HG03469 (cell line): Measurements from ENCODE around the gene ANKRD26.
"Not testable (repeated sequence)": the region's sequence is repeated elsewhere in the genome, so short reads cannot be mapped to it uniquely, and the experiment has no call there.

Experiments
- ATAC-seq: cut with Tn5 transposase; IDR thresholded peaks from one replicate; pipeline ENCODE4 v1.9.1; 2021; ENCODE audit warnings: mild to moderate bottlenecking, moderate library complexity, moderate number of reproducible peaks; ENCODE audit not compliant: unreplicated experiment

The ANKRD26 gene

DNA sequence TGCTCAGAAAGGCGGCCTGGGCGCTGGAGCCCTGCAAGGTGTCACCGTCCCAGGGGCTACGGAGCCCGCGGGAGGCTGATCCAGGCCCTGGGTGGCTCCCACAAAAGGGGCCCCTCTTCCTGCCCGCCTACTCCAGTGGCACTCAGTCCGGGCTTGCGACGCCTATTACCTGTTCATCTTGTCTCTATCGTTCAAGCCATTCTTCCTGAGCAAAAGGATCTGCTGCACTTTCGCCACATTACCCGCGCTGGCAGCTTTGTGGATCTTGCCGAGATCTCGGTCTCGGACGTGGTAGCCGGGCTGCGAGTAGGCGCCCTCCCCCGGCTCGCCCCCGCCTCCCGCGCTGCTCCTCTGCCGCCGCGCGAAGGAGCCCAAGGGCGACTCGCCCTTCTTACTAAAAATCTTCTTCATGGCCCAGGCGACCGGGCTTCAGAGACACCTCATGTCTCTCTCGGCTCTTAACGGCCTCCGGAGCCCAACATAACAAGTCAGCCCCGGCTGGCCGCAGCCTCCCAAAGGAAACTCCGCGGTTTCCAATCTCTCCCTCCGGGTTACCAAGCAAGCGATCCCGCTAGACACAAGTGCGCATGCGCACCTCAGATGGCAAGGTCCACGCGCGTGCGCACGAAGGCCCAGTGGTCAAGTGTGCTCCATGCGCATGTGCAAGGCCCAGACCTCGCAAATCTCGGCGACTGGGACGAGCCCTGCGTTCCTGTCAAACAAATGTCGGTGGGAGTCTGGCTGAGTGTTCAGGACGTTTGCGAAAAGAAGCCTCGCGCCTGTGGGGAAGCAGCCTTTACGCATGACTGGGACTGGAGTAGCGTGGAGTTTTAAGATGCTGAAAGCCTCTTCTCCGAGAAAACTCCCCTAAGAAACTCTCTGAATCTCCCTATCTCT lies at the start of gene ANKRD26:
ANKRD26 (minus strand) TSS at position 579 of the 897 bp plus-strand sequence; CDS start at position 411, 168 bp downstream.
- ATAC-seq: peak; percentile 59

- ATAC-seq: no peak
Measured at GRCh38 chr10:27147701-27148100, 47.4 kb upstream of the ANKRD26 start.

- ATAC-seq: no peak
Measured at GRCh38 chr10:27145937-27146336, 45.6 kb upstream of the ANKRD26 start.

DNA sequence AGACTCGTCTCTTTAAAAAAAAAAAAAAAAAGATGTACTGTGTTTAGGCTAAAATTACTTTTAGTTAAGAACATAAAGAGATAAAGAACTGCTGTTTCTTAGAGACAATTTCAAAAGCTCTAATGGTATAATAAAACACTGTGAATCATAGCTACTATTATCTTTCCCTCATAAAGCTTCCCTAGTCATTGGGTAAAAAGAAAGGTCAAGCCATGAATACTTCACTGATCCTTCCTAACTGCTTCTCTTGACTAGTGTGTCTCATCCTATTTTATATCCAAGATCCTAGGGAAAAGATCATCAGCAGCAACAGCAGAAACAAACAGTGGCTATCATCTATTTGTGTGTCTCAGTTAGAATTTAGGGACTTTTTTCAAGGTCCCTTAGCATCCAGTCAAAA lies 43.4 kb upstream of the ANKRD26 start:
- ATAC-seq: no peak

DNA sequence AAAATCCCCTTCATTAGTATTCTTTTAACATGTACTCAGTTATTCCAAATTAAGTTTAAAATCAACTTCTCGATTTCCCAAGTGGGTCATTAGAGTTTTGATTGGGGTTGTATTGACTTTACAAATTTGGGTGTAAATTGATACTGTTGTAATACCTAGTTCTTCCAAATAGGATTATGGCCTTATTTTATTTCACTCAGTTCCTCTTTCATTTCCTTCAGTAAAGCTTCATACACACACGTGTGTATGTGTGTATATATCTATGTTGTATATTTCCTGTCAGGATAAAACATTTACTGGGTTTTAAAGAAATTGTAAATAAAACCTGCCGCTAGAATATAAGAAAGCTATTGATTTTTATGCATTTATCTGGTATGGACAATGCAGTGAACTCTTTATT lies 38.0 kb upstream of the ANKRD26 start:
- no peak for ATAC-seq

DNA sequence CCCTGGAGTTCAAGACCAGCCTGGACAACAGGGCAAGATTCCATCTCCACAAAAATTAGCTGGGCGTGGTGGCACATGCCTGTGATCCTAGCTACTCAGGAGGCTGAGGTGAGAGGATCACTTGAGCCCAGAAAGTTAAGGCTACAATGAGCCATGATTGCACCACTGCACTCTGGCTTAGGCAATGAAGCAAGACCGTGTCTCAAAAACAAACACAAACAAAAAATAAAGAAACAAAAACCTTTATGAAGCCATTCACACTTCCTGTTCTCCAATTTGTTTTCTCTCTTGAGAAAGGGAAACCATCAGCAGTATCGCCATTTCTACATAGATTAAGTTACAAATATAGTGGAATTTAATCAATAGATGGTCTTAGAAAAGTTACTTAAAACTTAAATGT lies 34.1 kb upstream of the ANKRD26 start:
- ATAC-seq: no peak

DNA sequence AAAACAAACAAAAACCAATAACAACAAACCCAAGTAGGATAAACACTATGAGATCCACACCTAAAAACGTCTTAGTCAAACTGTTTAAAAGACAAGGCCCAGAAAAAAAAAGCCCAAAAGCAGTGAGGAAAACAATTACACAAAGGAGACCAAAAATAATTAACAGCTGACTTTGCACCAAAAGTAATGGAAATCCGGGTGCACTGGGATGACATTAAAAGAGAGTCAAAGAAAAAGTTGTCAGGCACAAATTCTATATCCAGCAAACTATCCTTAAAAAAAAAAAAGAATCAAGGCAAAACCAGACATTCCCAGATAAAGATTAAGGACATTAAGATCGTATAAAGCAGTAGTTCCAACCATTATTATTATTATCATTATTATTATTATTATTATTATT lies 7.9 kb upstream of the ANKRD26 start:
- ATAC-seq: no peak

- no peak for ATAC-seq
Measured at GRCh38 chr10:27104919-27105318, 4.6 kb upstream of the ANKRD26 start.

GRCh38 chr10:27100813-27101347 lies 586 bp upstream of the ANKRD26 start:
- peak; percentile 6 for ATAC-seq

GRCh38 chr10:27099448-27099847 lies 846 bp downstream of the ANKRD26 start:
- ATAC-seq: no peak

DNA sequence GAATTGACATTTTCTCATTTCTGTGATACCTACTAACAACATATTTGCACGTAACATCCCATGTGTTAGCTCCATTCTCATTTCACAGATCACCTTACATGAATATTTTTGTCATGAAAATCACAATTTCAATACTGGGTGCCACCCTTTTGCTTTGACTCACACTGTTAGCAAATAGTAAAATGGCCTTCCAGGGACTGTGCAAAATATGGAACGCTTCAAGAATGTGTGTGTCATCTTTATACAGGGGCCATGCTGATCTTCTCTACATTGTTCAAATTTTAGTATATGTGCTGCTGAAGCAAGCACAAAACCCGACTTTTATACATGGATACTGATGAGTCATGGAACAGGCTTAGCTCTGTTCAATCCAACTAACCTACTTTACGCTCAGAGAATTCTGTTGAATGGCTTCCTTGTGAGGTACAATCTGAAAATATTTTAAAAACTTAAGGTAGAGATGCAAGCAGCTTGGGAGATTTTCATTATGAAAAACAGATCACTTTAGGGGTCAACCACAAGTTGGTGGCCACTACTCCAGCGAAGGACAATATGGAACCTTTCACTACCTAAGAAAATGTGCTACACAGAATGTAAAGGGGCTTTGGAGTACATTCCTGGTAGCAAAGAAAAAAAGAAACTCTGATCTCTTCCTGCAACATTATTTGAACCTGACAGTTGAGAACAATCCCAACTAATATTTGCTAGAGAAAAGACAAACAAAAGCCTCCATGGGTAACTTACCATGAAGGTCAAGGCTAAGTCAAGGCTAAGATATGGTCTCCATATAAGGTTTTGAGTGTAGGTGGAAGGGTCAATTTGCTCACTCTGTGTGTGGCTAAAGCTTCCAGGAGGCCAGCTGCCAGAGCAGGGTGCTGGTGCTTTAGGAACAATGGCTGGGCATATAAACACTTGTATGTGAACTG lies 11.9 kb downstream of the ANKRD26 start:
- no peak for ATAC-seq

- ATAC-seq: no peak
Measured at GRCh38 chr10:27072436-27073114, 27.7 kb downstream of the ANKRD26 start.

- no peak for ATAC-seq
Measured at GRCh38 chr10:27068217-27068891, 31.9 kb downstream of the ANKRD26 start.

GRCh38 chr10:27065084-27065483 lies 35.2 kb downstream of the ANKRD26 start:
- no peak for ATAC-seq

- ATAC-seq: no peak
Measured at GRCh38 chr10:27052656-27053055, 47.6 kb downstream of the ANKRD26 start.

DNA sequence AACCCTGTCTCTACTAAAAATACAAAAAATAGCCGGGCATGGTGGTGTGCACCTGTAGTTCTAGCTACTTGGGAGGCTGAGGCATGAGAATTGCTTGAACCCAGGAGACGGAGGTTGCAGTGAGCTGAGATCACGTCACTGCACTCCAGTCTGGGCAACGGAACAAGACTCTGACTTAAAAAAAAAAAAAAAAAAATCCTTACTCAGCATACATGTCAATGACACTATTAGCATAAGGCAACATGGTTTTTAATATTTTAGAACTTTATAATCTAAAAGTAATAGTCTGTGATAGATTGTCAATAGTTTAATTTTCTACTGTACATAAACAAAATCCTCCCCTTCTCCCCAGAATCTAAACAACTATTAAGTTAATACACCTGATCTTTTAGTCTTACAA lies 55.0 kb downstream of the ANKRD26 start:
- ATAC-seq: not testable (repeated sequence)

DNA sequence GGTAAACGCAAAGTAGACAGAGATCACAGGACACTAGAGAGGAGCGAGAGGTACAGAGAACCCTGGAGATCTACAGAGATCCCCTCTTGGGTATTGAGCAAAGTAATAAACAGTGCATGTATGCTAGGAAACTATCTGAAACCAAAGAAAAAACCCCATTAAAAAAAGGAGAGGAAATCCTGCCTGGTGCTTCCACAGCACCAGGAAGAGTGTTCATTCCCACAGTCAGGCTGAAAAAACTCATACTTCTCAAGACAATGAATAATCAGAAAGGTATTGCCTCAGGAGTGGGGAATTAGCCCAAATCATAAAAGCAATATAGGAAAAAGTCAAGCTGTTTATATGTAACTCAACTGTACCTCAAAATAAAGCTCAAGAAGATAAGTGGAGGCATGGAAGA lies 59.1 kb downstream of the ANKRD26 start:
- no peak for ATAC-seq

DNA sequence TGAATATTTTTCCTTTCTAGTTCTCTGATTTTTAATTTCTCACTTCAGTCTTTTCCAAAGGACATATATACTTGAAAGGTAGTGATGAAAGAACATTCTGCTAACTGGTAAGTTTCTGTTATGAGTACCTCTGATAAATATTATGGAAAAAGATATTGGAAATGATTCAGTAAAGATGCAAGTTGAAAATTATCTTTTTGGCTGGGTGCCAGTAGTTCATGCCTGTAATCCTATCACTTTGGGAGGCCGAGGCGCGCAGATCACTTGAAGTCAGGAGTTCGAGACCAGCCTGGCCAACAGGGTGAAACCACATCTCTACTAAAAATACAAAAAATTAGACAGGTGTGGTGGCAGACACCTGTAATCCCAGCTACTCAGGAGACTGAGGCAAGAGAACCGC lies 62.1 kb downstream of the ANKRD26 start:
- ATAC-seq: no peak

- no peak for ATAC-seq
Measured at GRCh38 chr10:27035163-27035562, 65.1 kb downstream of the ANKRD26 start.

- no peak for ATAC-seq
Measured at GRCh38 chr10:27030060-27030459, 70.2 kb downstream of the ANKRD26 start.
